ENCODE results near the gene TRIM59. TPM values are rescaled to one million over a fixed set of nuclear protein-coding genes. Genes with fewer than 3 reads are reported as not detected.
"Not testable (repeated sequence)": the region's sequence is repeated elsewhere in the genome, so short reads cannot be mapped to it uniquely, and the experiment has no call there.

Gene TRIM59
- total RNA-seq, 2 donors from 2014 or later: 0.50 to 0.76 TPM

GRCh38 chr3:160460033-160460432 is 10.4 kb upstream of the TRIM59 start:
- intact Hi-C loops (cut with DNase I): no loop called here
- ATAC-seq (no peak), DNase-seq (no peak)

- ATAC-seq (no peak), DNase-seq (no peak)
- intact Hi-C loops (cut with DNase I): no loop called here
Measured at GRCh38 chr3:160459450-160459970, 9.9 kb upstream of the TRIM59 start.

- ATAC-seq: no peak
Measured at GRCh38 chr3:160458151-160458550, 8.6 kb upstream of the TRIM59 start.

GRCh38 chr3:160455846-160456245 is 6.3 kb upstream of the TRIM59 start:
- intact Hi-C loops (cut with DNase I): no loop called here
- no peak for ATAC-seq

More at GRCh38 chr3:160458151-160458550, 8.6 kb upstream of the TRIM59 start:
- intact Hi-C loops (cut with DNase I): no loop called here
- no peak for DNase-seq

GRCh38 chr3:160454995-160455394 is 5.4 kb upstream of the TRIM59 start:
- intact Hi-C loops (cut with DNase I): no loop called here
- ATAC-seq: no peak

More at GRCh38 chr3:160455846-160456245, 6.3 kb upstream of the TRIM59 start:
- DNase-seq: no peak

GRCh38 chr3:160452251-160452650 is 2.7 kb upstream of the TRIM59 start:
- ATAC-seq; intact Hi-C loops (cut with DNase I); DNase-seq: not testable (repeated sequence)

More at GRCh38 chr3:160454995-160455394, 5.4 kb upstream of the TRIM59 start:
- no peak for DNase-seq

GRCh38 chr3:160451602-160452001 is 2.0 kb upstream of the TRIM59 start:
- intact Hi-C loops (cut with DNase I): no loop called here
- no peak for ATAC-seq
- no peak for DNase-seq

GRCh38 chr3:160450846-160451245 is 1.3 kb upstream of the TRIM59 start:
- no peak for DNase-seq
- no peak for ATAC-seq
- intact Hi-C loops (cut with DNase I): no loop called here

GRCh38 chr3:160448845-160449635 is 546 bp downstream of the TRIM59 start:
- DNase-seq (no peak), ATAC-seq (peak; percentile 24 to 57)
- intact Hi-C loops (cut with DNase I): no loop called here

GRCh38 chr3:160447544-160447943 is 2.0 kb downstream of the TRIM59 start:
- intact Hi-C loops (cut with DNase I): no loop called here
- no peak for ATAC-seq

GRCh38 chr3:160446522-160447056 is 3.0 kb downstream of the TRIM59 start:
- ATAC-seq: no peak
- DNase-seq: no peak

More at GRCh38 chr3:160447544-160447943, 2.0 kb downstream of the TRIM59 start:
- DNase-seq: no peak

GRCh38 chr3:160445854-160446253 is 3.7 kb downstream of the TRIM59 start:
- DNase-seq (no peak), ATAC-seq (no peak)
- intact Hi-C loops (cut with DNase I): no loop called here

More at GRCh38 chr3:160446522-160447056, 3.0 kb downstream of the TRIM59 start:
- intact Hi-C loops (cut with DNase I): no loop called here

- intact Hi-C loops (cut with DNase I): no loop called here
- ATAC-seq: no peak
- no peak for DNase-seq
Measured at GRCh38 chr3:160444411-160444810, 5.2 kb downstream of the TRIM59 start.

- ATAC-seq (no peak), DNase-seq (no peak)
- intact Hi-C loops (cut with DNase I): no loop called here
Measured at GRCh38 chr3:160440687-160441086, 8.9 kb downstream of the TRIM59 start.

- intact Hi-C loops (cut with DNase I): no loop called here
- DNase-seq (no peak), ATAC-seq (no peak)
Measured at GRCh38 chr3:160437083-160437455, 12.5 kb downstream of the TRIM59 start.

GRCh38 chr3:160435747-160436146 is 13.8 kb downstream of the TRIM59 start:
- no peak for ATAC-seq
- no peak for DNase-seq
- intact Hi-C loops (cut with DNase I): no loop called here

- intact Hi-C loops (cut with DNase I): no loop called here
- ATAC-seq (no peak), DNase-seq (no peak)
Measured at GRCh38 chr3:160435095-160435494, 14.5 kb downstream of the TRIM59 start.

GRCh38 chr3:160434071-160434470 is 15.5 kb downstream of the TRIM59 start:
- intact Hi-C loops (cut with DNase I): no loop called here
- ATAC-seq: no peak

GRCh38 chr3:160427832-160428424 is 21.7 kb downstream of the TRIM59 start:
- intact Hi-C loops (cut with DNase I): no loop called here
- ATAC-seq (no peak), DNase-seq (no peak)

More at GRCh38 chr3:160434071-160434470, 15.5 kb downstream of the TRIM59 start:
- DNase-seq: no peak

GRCh38 chr3:160417311-160417710 is 32.3 kb downstream of the TRIM59 start:
- intact Hi-C loops (cut with DNase I): loop anchor here in 1 of 2 donors (10.0 kb wide), 1 partner anchor 253 kb away; no protein-coding TSS in a partner anchor
- no peak for ATAC-seq
- no peak for DNase-seq
